ENCODE results near the gene THBS2.

DNA sequence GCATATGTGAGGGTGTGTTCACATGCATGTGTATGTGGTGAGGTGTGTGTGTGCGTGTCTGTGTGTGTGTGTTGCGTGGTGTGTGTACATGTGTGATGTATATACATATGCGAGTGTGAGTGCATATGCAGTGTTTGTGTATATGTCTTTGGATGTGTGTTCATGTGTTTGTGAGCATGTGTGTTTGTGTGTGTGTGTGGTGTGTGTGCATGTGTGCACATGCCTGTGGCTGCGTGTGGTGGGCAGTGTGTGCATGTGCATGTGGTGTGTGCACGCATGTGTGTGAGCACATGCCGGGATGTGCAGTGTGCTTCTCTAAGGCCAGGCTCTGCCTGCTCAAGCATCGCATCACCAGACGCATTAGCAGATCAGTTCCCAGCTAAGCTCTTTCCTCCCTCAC is 5.7 kb downstream of the THBS2 start:
- TF ChIP-seq CTCF (IDR thresholded peaks at IDR 0.05) (no peak), EZH2 (IDR thresholded peaks at IDR 0.05) (no peak), EZH2phosphoT487 (IDR thresholded peaks at IDR 0.05) (no peak)
